SJSA1 (cell line): ENCODE data around the gene ACSF3. TPM values are rescaled to one million over a fixed set of nuclear protein-coding genes. Genes with fewer than 3 reads are reported as not detected.

Experiments
- DNase-seq, 2 experiments: peaks; one replicate each; pipeline ENCODE4 v3.0.0-alpha.2; 2015 to 2020; ENCODE audit warnings: low spot score in 2 of 2, low read depth in 1 of 2
- H3K27ac ChIP-seq: fragments of 250-450 bp; sonication (Bioruptor Pico); 2 replicates; pipeline ENCODE4 v1.5.1; 2020; ENCODE audit warnings: mild to moderate bottlenecking, moderate library complexity
- H3K27me3 ChIP-seq: fragments of 250-450 bp; sonication (Bioruptor Pico); replicated peaks from 2 replicates; pipeline ENCODE4 v1.5.1; 2020; ENCODE audit warnings: mild to moderate bottlenecking, moderate library complexity
- H3K36me3 ChIP-seq: fragments of 250-450 bp; sonication (Bioruptor Pico); 2 replicates; pipeline ENCODE4 v1.5.1; 2020; ENCODE audit warnings: mild to moderate bottlenecking
- H3K4me1 ChIP-seq: fragments of 250-450 bp; sonication (Bioruptor Pico); replicated peaks from 2 replicates; pipeline ENCODE4 v1.6.1; 2021; ENCODE audit warnings: mild to moderate bottlenecking
- H3K4me3 ChIP-seq: fragments of 250-450 bp; sonication (Bioruptor Pico); 2 replicates; pipeline ENCODE4 v1.5.1; 2020; ENCODE audit warnings: mild to moderate bottlenecking
- H3K9me3 ChIP-seq: fragments of 250-450 bp; sonication (Bioruptor Pico); replicated peaks from 2 replicates; pipeline ENCODE4 v1.5.1; 2020; ENCODE audit warnings: mild to moderate bottlenecking
- total RNA-seq: library from RNA; depleted of rRNA; stranded (reverse); fragments of >200 nt; shearing (Covaris generic); gene quantifications from 2 replicates; pipeline ENCODE4 v1.2.3, GENCODE V29; 2014

The ACSF3 gene
- total RNA-seq, 1 experiment from 2014 or later: 31.7 TPM

GRCh38 chr16:89173174-89173921 lies 79.7 kb downstream of the ACSF3 start:
- Histone ChIP-seq H3K27me3 (peaks cover 56% of the 10 kb centered on the region), H3K9me3 (no peaks in the 10 kb centered on the region), H3K36me3 (no peaks in the 10 kb centered on the region), H3K27ac (no peak overlapping the region), H3K4me1 (no peaks in the 10 kb centered on the region), H3K4me3 (no peak overlapping the region)
- DNase-seq: no peak

GRCh38 chr16:89174055-89174827 lies 80.6 kb downstream of the ACSF3 start:
- Histone ChIP-seq H3K36me3 (no peaks in the 10 kb centered on the region), H3K27me3 (peaks cover 47% of the 10 kb centered on the region), H3K4me3 (no peak overlapping the region), H3K9me3 (no peaks in the 10 kb centered on the region), H3K27ac (no peak overlapping the region), H3K4me1 (no peaks in the 10 kb centered on the region)
- DNase-seq: no peak

GRCh38 chr16:89174877-89175276 lies 81.2 kb downstream of the ACSF3 start:
- no peaks in the 10 kb centered on the region for H3K4me1 ChIP-seq
- no peak overlapping the region for H3K4me3 ChIP-seq
- DNase-seq: no peak
- peaks cover 40% of the 10 kb centered on the region for H3K27me3 ChIP-seq
- H3K36me3 ChIP-seq: no peaks in the 10 kb centered on the region
- no peaks in the 10 kb centered on the region for H3K9me3 ChIP-seq
- no peak overlapping the region for H3K27ac ChIP-seq

GRCh38 chr16:89175280-89176146 lies 81.9 kb downstream of the ACSF3 start:
- Histone ChIP-seq H3K36me3 (no peaks in the 10 kb centered on the region), H3K27ac (no peak overlapping the region), H3K9me3 (no peaks in the 10 kb centered on the region), H3K27me3 (peaks cover 35% of the 10 kb centered on the region), H3K4me3 (no peak overlapping the region), H3K4me1 (no peaks in the 10 kb centered on the region)
- no peak for DNase-seq

- Histone ChIP-seq H3K4me3 (no peak overlapping the region), H3K4me1 (no peaks in the 10 kb centered on the region), H3K27me3 (peaks cover 29% of the 10 kb centered on the region), H3K9me3 (no peaks in the 10 kb centered on the region), H3K27ac (no peak overlapping the region), H3K36me3 (no peaks in the 10 kb centered on the region)
- DNase-seq: no peak
These were observed 82.6 kb downstream of the ACSF3 start for GRCh38 chr16:89176147-89176690.

- H3K36me3 ChIP-seq: no peaks in the 10 kb centered on the region
- H3K4me3 ChIP-seq: no peak overlapping the region
- H3K27me3 ChIP-seq: peaks cover 28% of the 10 kb centered on the region
- DNase-seq: no peak
- no peaks in the 10 kb centered on the region for H3K4me1 ChIP-seq
- no peak overlapping the region for H3K27ac ChIP-seq
- H3K9me3 ChIP-seq: no peaks in the 10 kb centered on the region
These were observed 83.1 kb downstream of the ACSF3 start for GRCh38 chr16:89176717-89177116.

- no peak overlapping the region for H3K27ac ChIP-seq
- H3K27me3 ChIP-seq: peaks cover 20% of the 10 kb centered on the region
- DNase-seq: no peak
- no peaks in the 10 kb centered on the region for H3K4me1 ChIP-seq
- H3K4me3 ChIP-seq: no peak overlapping the region
- H3K9me3 ChIP-seq: no peaks in the 10 kb centered on the region
- H3K36me3 ChIP-seq: no peaks in the 10 kb centered on the region
These were observed 83.8 kb downstream of the ACSF3 start for GRCh38 chr16:89177501-89177900.

- H3K9me3 ChIP-seq: no peaks in the 10 kb centered on the region
These were observed 84.9 kb downstream of the ACSF3 start for GRCh38 chr16:89178453-89179147.

GRCh38 chr16:89179148-89179484 lies 85.5 kb downstream of the ACSF3 start:
- Histone ChIP-seq H3K4me3 (no peak overlapping the region), H3K27ac (no peak overlapping the region), H3K36me3 (no peaks in the 10 kb centered on the region), H3K4me1 (no peaks in the 10 kb centered on the region), H3K9me3 (no peaks in the 10 kb centered on the region), H3K27me3 (peaks cover 12% of the 10 kb centered on the region)
- no peak for DNase-seq

More at GRCh38 chr16:89178453-89179147, 84.9 kb downstream of the ACSF3 start:
- Histone ChIP-seq H3K27me3 (peaks cover 15% of the 10 kb centered on the region), H3K27ac (no peak overlapping the region), H3K4me3 (no peak overlapping the region), H3K4me1 (no peaks in the 10 kb centered on the region), H3K36me3 (no peaks in the 10 kb centered on the region)
- no peak for DNase-seq

- no peak for DNase-seq
- H3K27ac ChIP-seq: no peak overlapping the region
These were observed 86.1 kb downstream of the ACSF3 start for GRCh38 chr16:89179656-89180315.

GRCh38 chr16:89183463-89183862 lies 89.8 kb downstream of the ACSF3 start:
- Histone ChIP-seq H3K27ac (no peak overlapping the region), H3K9me3 (no peaks in the 10 kb centered on the region), H3K4me1 (no peaks in the 10 kb centered on the region), H3K36me3 (no peaks in the 10 kb centered on the region), H3K27me3 (no peaks in the 10 kb centered on the region), H3K4me3 (no peak overlapping the region)
- DNase-seq: no peak

More at GRCh38 chr16:89179656-89180315, 86.1 kb downstream of the ACSF3 start:
- no peaks in the 10 kb centered on the region for H3K36me3 ChIP-seq
- peaks cover 9% of the 10 kb centered on the region for H3K27me3 ChIP-seq
- no peak overlapping the region for H3K4me3 ChIP-seq
- no peaks in the 10 kb centered on the region for H3K4me1 ChIP-seq
- no peaks in the 10 kb centered on the region for H3K9me3 ChIP-seq

GRCh38 chr16:89183975-89184676 lies 90.5 kb downstream of the ACSF3 start:
- Histone ChIP-seq H3K4me1 (no peaks in the 10 kb centered on the region), H3K4me3 (no peak overlapping the region), H3K9me3 (no peaks in the 10 kb centered on the region), H3K36me3 (no peaks in the 10 kb centered on the region), H3K27ac (no peak overlapping the region), H3K27me3 (no peaks in the 10 kb centered on the region)
- no peak for DNase-seq
